ENCODE data around the gene EYA3.

The EYA3 gene

GRCh38 chr1:28132171-28133167 lies 44.1 kb upstream of the EYA3 start:
- CTCF ChIA-PET, result no interaction called here
- no peak overlapping the region for H3K27ac ChIP-seq
- no peak for TF ChIP-seq CTCF (conservative IDR thresholded peaks at IDR 0.05; ENCODE audit: low read depth)
- POLR2A ChIA-PET (ENCODE audit: low non-redundant PET), result no interaction called here
- no peak for DNase-seq (ENCODE audit: low spot score)

- CTCF ChIA-PET, result no interaction called here
- no peak for TF ChIP-seq CTCF (conservative IDR thresholded peaks at IDR 0.05; ENCODE audit: low read depth)
- H3K27ac ChIP-seq, result no peak overlapping the region
- no peak for DNase-seq (ENCODE audit: low spot score)
- POLR2A ChIA-PET (ENCODE audit: low non-redundant PET), result no interaction called here
Measured at GRCh38 chr1:28130901-28131300, 42.5 kb upstream of the EYA3 start.

- TF ChIP-seq CTCF (conservative IDR thresholded peaks at IDR 0.05; ENCODE audit: low read depth), result no peak
- POLR2A ChIA-PET (ENCODE audit: low non-redundant PET), result interaction anchor here (0.6 kb wide), 1 partner anchor 383 kb away, joined by 3 read pairs; no protein-coding TSS in a partner anchor
- peak; percentile 82 for DNase-seq (ENCODE audit: low spot score)
Measured at GRCh38 chr1:28129150-28129549, 40.7 kb upstream of the EYA3 start.

GRCh38 chr1:28127617-28128257 lies 39.3 kb upstream of the EYA3 start:
- no peak overlapping the region for H3K27ac ChIP-seq
- no peak for DNase-seq (ENCODE audit: low spot score)
- ChIA-PET CTCF (no interaction called here), POLR2A (ENCODE audit: low non-redundant PET) (no interaction called here)
- TF ChIP-seq CTCF (conservative IDR thresholded peaks at IDR 0.05; ENCODE audit: low read depth), result no peak

More at GRCh38 chr1:28129150-28129549, 40.7 kb upstream of the EYA3 start:
- CTCF ChIA-PET, result no interaction called here
- H3K27ac ChIP-seq, result no peak overlapping the region

- no peak overlapping the region for H3K27ac ChIP-seq
- TF ChIP-seq CTCF (conservative IDR thresholded peaks at IDR 0.05; ENCODE audit: low read depth), result no peak
- CTCF ChIA-PET, result no interaction called here
- POLR2A ChIA-PET (ENCODE audit: low non-redundant PET), result interaction anchor here (0.6 kb wide), 1 partner anchor 39 kb away, joined by 4 read pairs; the partner anchor contains the start of gene EYA3
- no peak for DNase-seq (ENCODE audit: low spot score)
Measured at GRCh38 chr1:28126783-28127490, 38.5 kb upstream of the EYA3 start.

DNA sequence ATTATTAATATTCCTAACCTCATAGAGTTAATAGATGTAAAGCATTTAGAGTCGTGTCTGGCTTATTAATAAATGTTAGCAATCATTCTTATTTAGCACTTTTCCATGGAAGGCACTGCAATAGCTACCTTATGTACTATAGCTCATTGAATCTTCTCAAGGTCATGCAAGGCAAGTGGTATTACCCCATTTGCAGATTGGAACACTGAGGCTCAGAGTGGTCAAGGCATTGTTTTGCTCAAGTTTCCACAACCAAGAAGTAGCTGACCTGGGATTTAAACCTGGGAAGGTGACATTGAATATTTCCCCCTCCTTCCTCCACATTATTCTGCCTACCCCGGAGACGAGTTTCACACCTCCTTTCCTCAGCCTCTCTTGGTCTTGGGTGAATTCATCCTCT lies 37.8 kb upstream of the EYA3 start:
- H3K27ac ChIP-seq, result no peak overlapping the region
- TF ChIP-seq CTCF (conservative IDR thresholded peaks at IDR 0.05; ENCODE audit: low read depth), result no peak
- ChIA-PET CTCF (no interaction called here), POLR2A (ENCODE audit: low non-redundant PET) (interaction anchor here (0.6 kb wide), 1 partner anchor 38 kb away, joined by 4 read pairs; the partner anchor contains the start of gene EYA3)
- no peak for DNase-seq (ENCODE audit: low spot score)
